ENCODE data around the gene TENT5A. TPM values are rescaled to one million over a fixed set of nuclear protein-coding genes. Genes with fewer than 3 reads are reported as not detected.

Gene TENT5A
- polyA plus RNA-seq, 3 donors = 9.1 to 28.9 (median 12.1) TPM

- H3K79me2 ChIP-seq (ENCODE audit: insufficient read depth, low read length) = peaks cover 82% of the 10 kb centered on the region
- Mint-ChIP-seq H3K27ac (peak overlapping the region in 4 of 7 donors; percentile 21 to 50 (median 32)), H3K27me3 (ENCODE audit: low read depth in 3 of 3) (no peaks in the 10 kb centered on the region), H3K4me1 (peaks cover 70% of the 10 kb centered on the region), H3K36me3 (peaks cover 25 to 38% of the 10 kb centered on the region in 2 donors), H3K4me3 (peak overlapping the region; percentile 99 to 100), H3K9me3 (peaks cover 0 to 1% (median 0%) of the 10 kb centered on the region in 7 donors)
- peaks cover 49 to 67% of the 10 kb centered on the region in 2 donors for H3K4me1 ChIP-seq (ENCODE audit: control insufficient read depth in 1 of 2, insufficient read depth in 2 of 2, low read length in 2 of 2)
- H3K9me3 ChIP-seq (replicated peaks in 1 of 2; ENCODE audit: control insufficient read depth in 1 of 2, insufficient read depth in 1 of 2, low read length in 2 of 2) = no peaks in the 10 kb centered on the region
- H3K36me3 ChIP-seq (replicated peaks in 1 of 2; ENCODE audit: control insufficient read depth in 1 of 2, insufficient read depth in 2 of 2, low read length in 2 of 2) = peaks cover 17 to 23% of the 10 kb centered on the region in 2 donors
- H3K4me2 ChIP-seq (replicated peaks; ENCODE audit: extremely low read depth, low read length, poor library complexity, severe bottlenecking) = peak overlapping the region; percentile 89
- no peak overlapping the region for H2AFZ ChIP-seq (ENCODE audit: insufficient read depth, low read depth, low read length, poor library complexity, severe bottlenecking)
- intact Hi-C loops (cut with micrococcal nuclease) = loop anchor here in 1 of 2 donors (5.0 kb wide), 1 partner anchor 1642 kb away; the partner anchor contains the start of gene BCKDHB
- WGBS (ENCODE audit: insufficient coverage) = 0% methylated on average over 3 of the region's 5 CpGs
- DNase-seq = peak in 1 of 3 donors; percentile 35
- H3K27ac ChIP-seq (ENCODE audit: low read depth in 1 of 2, low read length in 2 of 2) = peak overlapping the region in 1 of 2 donors; percentile 98
- H4K20me1 ChIP-seq (ENCODE audit: insufficient read depth, low read length) = peaks cover 77% of the 10 kb centered on the region
- TF ChIP-seq, protein P1, sequence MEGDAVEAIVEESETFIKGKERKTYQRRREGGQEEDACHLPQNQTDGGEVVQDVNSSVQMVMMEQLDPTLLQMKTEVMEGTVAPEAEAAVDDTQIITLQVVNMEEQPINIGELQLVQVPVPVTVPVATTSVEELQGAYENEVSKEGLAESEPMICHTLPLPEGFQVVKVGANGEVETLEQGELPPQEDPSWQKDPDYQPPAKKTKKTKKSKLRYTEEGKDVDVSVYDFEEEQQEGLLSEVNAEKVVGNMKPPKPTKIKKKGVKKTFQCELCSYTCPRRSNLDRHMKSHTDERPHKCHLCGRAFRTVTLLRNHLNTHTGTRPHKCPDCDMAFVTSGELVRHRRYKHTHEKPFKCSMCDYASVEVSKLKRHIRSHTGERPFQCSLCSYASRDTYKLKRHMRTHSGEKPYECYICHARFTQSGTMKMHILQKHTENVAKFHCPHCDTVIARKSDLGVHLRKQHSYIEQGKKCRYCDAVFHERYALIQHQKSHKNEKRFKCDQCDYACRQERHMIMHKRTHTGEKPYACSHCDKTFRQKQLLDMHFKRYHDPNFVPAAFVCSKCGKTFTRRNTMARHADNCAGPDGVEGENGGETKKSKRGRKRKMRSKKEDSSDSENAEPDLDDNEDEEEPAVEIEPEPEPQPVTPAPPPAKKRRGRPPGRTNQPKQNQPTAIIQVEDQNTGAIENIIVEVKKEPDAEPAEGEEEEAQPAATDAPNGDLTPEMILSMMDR (IDR thresholded peaks at IDR 0.05) = no peak
- H3K4me3 ChIP-seq (replicated peaks in 1 of 3; ENCODE audit: low read depth in 2 of 3, low read length in 3 of 3) = peak overlapping the region; percentile 81 to 95 (median 88)
- H3K27me3 ChIP-seq (ENCODE audit: control insufficient read depth in 2 of 2, insufficient read depth in 2 of 2, low read length in 2 of 2) = no peaks in the 10 kb centered on the region
- H3K9ac ChIP-seq (ENCODE audit: insufficient read depth, low read length, poor library complexity, severe bottlenecking) = no peak overlapping the region
Measured at GRCh38 chr6:81748994-81749393, 3.5 kb downstream of the TENT5A start.

- Mint-ChIP-seq H3K36me3 (peaks cover 25 to 38% of the 10 kb centered on the region in 2 donors), H3K27me3 (ENCODE audit: low read depth in 3 of 3) (no peaks in the 10 kb centered on the region), H3K4me1 (peaks cover 74% of the 10 kb centered on the region), H3K27ac (peak overlapping the region in 3 of 7 donors; percentile 27 to 46 (median 35)), H3K9me3 (no peaks in the 10 kb centered on the region), H3K4me3 (peak overlapping the region in 1 of 2 donors; percentile 47)
- H3K4me3 ChIP-seq (replicated peaks in 1 of 3; ENCODE audit: low read depth in 2 of 3, low read length in 3 of 3) = no peak overlapping the region
- H3K9me3 ChIP-seq (replicated peaks in 1 of 2; ENCODE audit: control insufficient read depth in 1 of 2, insufficient read depth in 1 of 2, low read length in 2 of 2) = no peaks in the 10 kb centered on the region
- TF ChIP-seq, protein P1 (IDR thresholded peaks at IDR 0.05) = no peak
- H2AFZ ChIP-seq (ENCODE audit: insufficient read depth, low read depth, low read length, poor library complexity, severe bottlenecking) = no peak overlapping the region
- peaks cover 51 to 69% of the 10 kb centered on the region in 2 donors for H3K4me1 ChIP-seq (ENCODE audit: control insufficient read depth in 1 of 2, insufficient read depth in 2 of 2, low read length in 2 of 2)
- no peak overlapping the region for H3K9ac ChIP-seq (ENCODE audit: insufficient read depth, low read length, poor library complexity, severe bottlenecking)
- H3K4me2 ChIP-seq (replicated peaks; ENCODE audit: extremely low read depth, low read length, poor library complexity, severe bottlenecking) = peak overlapping the region; percentile 25
- H3K27ac ChIP-seq (ENCODE audit: low read depth in 1 of 2, low read length in 2 of 2) = peak overlapping the region in 1 of 2 donors; percentile 47
- H3K36me3 ChIP-seq (replicated peaks in 1 of 2; ENCODE audit: control insufficient read depth in 1 of 2, insufficient read depth in 2 of 2, low read length in 2 of 2) = peaks cover 17 to 23% of the 10 kb centered on the region in 2 donors
- WGBS (ENCODE audit: insufficient coverage) = 17% methylated on average over 1 of the region's 4 CpGs
- H3K79me2 ChIP-seq (ENCODE audit: insufficient read depth, low read length) = peaks cover 97% of the 10 kb centered on the region
- DNase-seq = no peak
- peaks cover 91% of the 10 kb centered on the region for H4K20me1 ChIP-seq (ENCODE audit: insufficient read depth, low read length)
- intact Hi-C loops (cut with micrococcal nuclease) = loop anchor here in 1 of 2 donors (5.0 kb wide), 1 partner anchor 1640 kb away; the partner anchor contains the start of gene BCKDHB
- no peaks in the 10 kb centered on the region for H3K27me3 ChIP-seq (ENCODE audit: control insufficient read depth in 2 of 2, insufficient read depth in 2 of 2, low read length in 2 of 2)
Measured at GRCh38 chr6:81747327-81747726, 5.2 kb downstream of the TENT5A start.

Measured in CD14-positive monocyte (primary cell).